ENCODE measurements around the gene TMEM132A.

GRCh38 chr11:60950933-60951605 is 26.8 kb downstream of the TMEM132A start:
- TF ChIP-seq RAD21 (IDR thresholded peaks at IDR 0.05): no peak
- TF ChIP-seq TAF1 (conservative IDR thresholded peaks at IDR 0.05): no peak
- no peak for TF ChIP-seq GABPA (IDR thresholded peaks at IDR 0.05 in 1 of 2, conservative IDR thresholded peaks at IDR 0.05 in 1 of 2)
- TF ChIP-seq REST (IDR thresholded peaks at IDR 0.05): no peak
- TF ChIP-seq, protein P1, sequence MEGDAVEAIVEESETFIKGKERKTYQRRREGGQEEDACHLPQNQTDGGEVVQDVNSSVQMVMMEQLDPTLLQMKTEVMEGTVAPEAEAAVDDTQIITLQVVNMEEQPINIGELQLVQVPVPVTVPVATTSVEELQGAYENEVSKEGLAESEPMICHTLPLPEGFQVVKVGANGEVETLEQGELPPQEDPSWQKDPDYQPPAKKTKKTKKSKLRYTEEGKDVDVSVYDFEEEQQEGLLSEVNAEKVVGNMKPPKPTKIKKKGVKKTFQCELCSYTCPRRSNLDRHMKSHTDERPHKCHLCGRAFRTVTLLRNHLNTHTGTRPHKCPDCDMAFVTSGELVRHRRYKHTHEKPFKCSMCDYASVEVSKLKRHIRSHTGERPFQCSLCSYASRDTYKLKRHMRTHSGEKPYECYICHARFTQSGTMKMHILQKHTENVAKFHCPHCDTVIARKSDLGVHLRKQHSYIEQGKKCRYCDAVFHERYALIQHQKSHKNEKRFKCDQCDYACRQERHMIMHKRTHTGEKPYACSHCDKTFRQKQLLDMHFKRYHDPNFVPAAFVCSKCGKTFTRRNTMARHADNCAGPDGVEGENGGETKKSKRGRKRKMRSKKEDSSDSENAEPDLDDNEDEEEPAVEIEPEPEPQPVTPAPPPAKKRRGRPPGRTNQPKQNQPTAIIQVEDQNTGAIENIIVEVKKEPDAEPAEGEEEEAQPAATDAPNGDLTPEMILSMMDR (IDR thresholded peaks at IDR 0.05; ENCODE audit: low read depth, low read length, missing input control): no peak
- no peak for TF ChIP-seq YY1 (IDR thresholded peaks at IDR 0.05)
- TF ChIP-seq SP1 (IDR thresholded peaks at IDR 0.05): no peak
- no peak for TF ChIP-seq JUND (IDR thresholded peaks at IDR 0.05)
- TF ChIP-seq, protein P2, sequence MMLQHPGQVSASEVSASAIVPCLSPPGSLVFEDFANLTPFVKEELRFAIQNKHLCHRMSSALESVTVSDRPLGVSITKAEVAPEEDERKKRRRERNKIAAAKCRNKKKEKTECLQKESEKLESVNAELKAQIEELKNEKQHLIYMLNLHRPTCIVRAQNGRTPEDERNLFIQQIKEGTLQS (IDR thresholded peaks at IDR 0.05): no peak
- TF ChIP-seq HNF4G (IDR thresholded peaks at IDR 0.05): no peak
- no peak for TF ChIP-seq MAX (IDR thresholded peaks at IDR 0.05)
- TF ChIP-seq, protein P3, sequence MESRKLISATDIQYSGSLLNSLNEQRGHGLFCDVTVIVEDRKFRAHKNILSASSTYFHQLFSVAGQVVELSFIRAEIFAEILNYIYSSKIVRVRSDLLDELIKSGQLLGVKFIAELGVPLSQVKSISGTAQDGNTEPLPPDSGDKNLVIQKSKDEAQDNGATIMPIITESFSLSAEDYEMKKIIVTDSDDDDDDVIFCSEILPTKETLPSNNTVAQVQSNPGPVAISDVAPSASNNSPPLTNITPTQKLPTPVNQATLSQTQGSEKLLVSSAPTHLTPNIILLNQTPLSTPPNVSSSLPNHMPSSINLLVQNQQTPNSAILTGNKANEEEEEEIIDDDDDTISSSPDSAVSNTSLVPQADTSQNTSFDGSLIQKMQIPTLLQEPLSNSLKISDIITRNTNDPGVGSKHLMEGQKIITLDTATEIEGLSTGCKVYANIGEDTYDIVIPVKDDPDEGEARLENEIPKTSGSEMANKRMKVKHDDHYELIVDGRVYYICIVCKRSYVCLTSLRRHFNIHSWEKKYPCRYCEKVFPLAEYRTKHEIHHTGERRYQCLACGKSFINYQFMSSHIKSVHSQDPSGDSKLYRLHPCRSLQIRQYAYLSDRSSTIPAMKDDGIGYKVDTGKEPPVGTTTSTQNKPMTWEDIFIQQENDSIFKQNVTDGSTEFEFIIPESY (IDR thresholded peaks at IDR 0.05): no peak
- no peak for TF ChIP-seq EGR1 (IDR thresholded peaks at IDR 0.05; ENCODE audit: low read depth in 2 of 2)
